Left ventricle myocardium inferior (tissue), 1 donor: Measurements from ENCODE around the gene NRP1. TPM values are rescaled to one million over a fixed set of nuclear protein-coding genes. Genes with fewer than 3 reads are reported as not detected.
"Not testable (repeated sequence)": the region's sequence is repeated elsewhere in the genome, so short reads cannot be mapped to it uniquely, and the experiment has no call there.

ENCODE experiments used
- DNase-seq: peaks from one replicate; pipeline ENCODE4 v3.0.0-alpha.2; 2020
- H3K27ac ChIP-seq: fragments of 200-600 bp; replicated peaks from 2 replicates; pipeline ENCODE4 v1.8.0; 2021
- H3K27me3 ChIP-seq: fragments of 200-600 bp; 2 replicates; pipeline ENCODE4 v1.8.0; 2021; ENCODE audit warnings: low read depth
- H3K36me3 ChIP-seq: fragments of 200-600 bp; 2 replicates; pipeline ENCODE4 v1.8.0; 2021
- H3K4me1 ChIP-seq: fragments of 200-600 bp; 2 replicates; pipeline ENCODE4 v1.8.0; 2021
- H3K4me3 ChIP-seq: fragments of 200-600 bp; 2 replicates; pipeline ENCODE4 v1.8.0; 2021; ENCODE audit warnings: mild to moderate bottlenecking, moderate library complexity
- H3K9me3 ChIP-seq: fragments of 200-600 bp; replicated peaks from 2 replicates; pipeline ENCODE4 v1.8.0; 2021
- CTCF ChIP-seq: fragments of 200-600 bp; IDR thresholded peaks from 2 replicates; pipeline ENCODE4 v1.8.0; 2021; ENCODE audit warnings: antibody characterized with exemption, mild to moderate bottlenecking, borderline replicate concordance
- intact Hi-C: fragments of 100-400 bp; cut with micrococcal nuclease; formaldehyde crosslinking; loops from one replicate; pipeline ENCODE4 v1.11.0; 2022
- total RNA-seq: library from RNA; stranded (reverse); fragmentation: NEBNext Ultra II Directional; extraction: Animal tissue kit (Norgen Biotek cat#: 25700); gene quantifications from one replicate; pipeline ENCODE4 v1.2.1, GENCODE V29; 2021
- donor health status: DM: no; HTN: yes; CAD: no; lungs with severe emphysema.

NRP1 gene
- total RNA-seq, 1 donor from 2014 or later, result 168 TPM

DNA sequence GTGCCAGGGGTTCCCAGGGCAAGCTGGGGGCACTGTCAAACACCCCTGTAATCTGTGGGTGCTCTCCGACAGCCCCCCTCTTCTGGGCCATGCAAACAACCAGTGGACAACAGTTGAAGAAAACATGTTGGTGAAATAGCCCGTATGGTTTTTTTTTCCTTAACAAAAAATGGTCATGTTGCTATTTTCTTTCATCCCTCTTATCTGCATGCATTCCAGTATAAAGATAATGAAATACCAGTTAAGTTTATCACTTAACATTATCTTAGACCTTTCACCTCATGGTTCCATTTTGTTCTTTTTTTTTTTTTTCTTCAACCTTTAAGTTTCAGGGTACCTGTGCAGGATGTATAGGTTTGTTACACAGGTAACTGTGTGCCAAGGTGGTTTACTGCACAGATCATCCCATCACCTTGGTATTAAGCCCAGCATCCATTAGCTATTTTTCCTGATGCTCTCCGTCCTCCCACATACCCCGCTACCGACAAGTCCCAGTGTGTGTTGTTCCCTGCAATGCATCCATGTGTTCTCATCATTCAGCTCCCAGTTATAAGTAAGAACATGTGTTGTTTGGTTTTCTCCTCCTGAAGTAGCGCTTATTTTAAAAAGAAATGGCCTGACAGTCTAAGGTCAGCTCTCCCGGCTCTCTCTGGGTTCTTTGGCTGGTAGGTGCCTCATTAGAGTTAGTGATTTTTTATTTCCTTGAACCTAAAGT is 110.1 kb downstream of the NRP1 start:
- peak overlapping the region; percentile 53 for H3K27ac ChIP-seq
- peaks cover 76% of the 10 kb centered on the region for H3K4me1 ChIP-seq
- H3K27me3 ChIP-seq, result no peaks in the 10 kb centered on the region
- no peak for TF ChIP-seq CTCF
- H3K36me3 ChIP-seq, result peaks cover 83% of the 10 kb centered on the region
- H3K9me3 ChIP-seq, result no peaks in the 10 kb centered on the region
- intact Hi-C loops, result no loop called here
- H3K4me3 ChIP-seq, result no peak overlapping the region
- DNase-seq, result no peak

DNA sequence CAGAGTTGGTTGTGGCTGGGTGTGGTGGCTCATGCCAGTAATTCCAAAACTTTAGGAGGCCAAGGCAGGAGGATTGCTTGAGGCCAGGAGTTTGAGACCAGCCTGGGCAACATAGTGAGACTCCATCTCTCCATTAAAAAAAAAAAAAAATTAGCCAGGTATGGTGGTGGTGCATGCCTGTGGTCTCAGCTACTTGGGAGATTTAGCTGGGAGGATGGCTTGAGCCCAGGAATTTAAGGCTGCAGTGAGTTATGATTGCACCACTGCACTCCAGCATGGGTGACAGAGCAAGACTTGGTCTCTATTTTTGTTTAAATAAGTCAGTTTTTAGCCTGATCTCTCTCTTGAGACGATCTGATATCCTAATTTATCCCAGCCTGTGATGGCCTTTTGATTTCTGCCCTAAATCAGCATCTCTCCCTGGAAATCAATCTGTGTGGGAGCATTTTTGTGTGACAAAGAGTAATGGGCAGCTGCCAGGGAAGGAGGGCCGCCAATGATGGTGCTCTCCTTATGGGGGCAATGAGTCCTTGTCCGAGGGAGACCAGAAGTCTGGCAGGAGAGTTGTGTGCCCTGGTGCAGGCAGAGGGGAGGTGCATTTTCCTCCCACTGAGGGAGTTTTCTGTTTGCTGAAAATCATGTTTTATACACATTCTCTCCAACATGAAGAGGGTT is 111.0 kb downstream of the NRP1 start:
- Histone ChIP-seq H3K27ac (peak overlapping the region; percentile 53), H3K36me3 (peaks cover 92% of the 10 kb centered on the region)
- DNase-seq, result no peak

DNA sequence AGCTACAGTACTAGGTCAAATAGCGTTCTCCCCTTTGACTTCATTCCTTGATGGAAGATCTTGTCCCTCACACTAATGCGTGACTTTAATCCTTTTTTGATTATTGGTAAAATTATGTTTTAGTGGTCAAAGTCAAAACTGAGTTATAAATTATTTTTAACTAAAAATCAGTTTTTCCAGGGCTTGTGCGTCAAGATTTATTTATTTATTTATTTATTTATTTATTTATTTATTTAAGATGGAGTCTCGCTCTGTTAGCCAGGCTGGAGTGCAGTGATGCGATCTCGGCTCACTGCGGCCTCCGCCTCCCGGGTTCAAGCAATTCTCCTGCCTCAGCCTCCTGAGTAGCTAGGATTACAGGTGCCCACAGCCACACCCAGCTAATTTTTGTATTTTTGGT is 112.2 kb downstream of the NRP1 start:
- DNase-seq, H3K4me3 ChIP-seq, H3K27me3 ChIP-seq, intact Hi-C loops, H3K9me3 ChIP-seq: not testable (repeated sequence)
- Histone ChIP-seq H3K27ac (peak overlapping the region; percentile 53), H3K36me3 (peaks cover 94% of the 10 kb centered on the region), H3K4me1 (peaks cover 76% of the 10 kb centered on the region)

More for the DNA sequence above, 111.0 kb downstream of the NRP1 start:
- no peaks in the 10 kb centered on the region for H3K27me3 ChIP-seq
- no peaks in the 10 kb centered on the region for H3K9me3 ChIP-seq
- no peak overlapping the region for H3K4me3 ChIP-seq
- intact Hi-C loops, result no loop called here
- TF ChIP-seq CTCF, result no peak
- peaks cover 76% of the 10 kb centered on the region for H3K4me1 ChIP-seq

GRCh38 chr10:33217854-33218253 is 116.6 kb downstream of the NRP1 start:
- intact Hi-C loops, result no loop called here
- no peak for DNase-seq
- Histone ChIP-seq H3K27me3 (no peaks in the 10 kb centered on the region), H3K27ac (peak overlapping the region; percentile 76), H3K36me3 (peaks cover 97% of the 10 kb centered on the region), H3K4me3 (no peak overlapping the region), H3K4me1 (peaks cover 90% of the 10 kb centered on the region), H3K9me3 (no peaks in the 10 kb centered on the region)
- no peak for TF ChIP-seq CTCF

DNA sequence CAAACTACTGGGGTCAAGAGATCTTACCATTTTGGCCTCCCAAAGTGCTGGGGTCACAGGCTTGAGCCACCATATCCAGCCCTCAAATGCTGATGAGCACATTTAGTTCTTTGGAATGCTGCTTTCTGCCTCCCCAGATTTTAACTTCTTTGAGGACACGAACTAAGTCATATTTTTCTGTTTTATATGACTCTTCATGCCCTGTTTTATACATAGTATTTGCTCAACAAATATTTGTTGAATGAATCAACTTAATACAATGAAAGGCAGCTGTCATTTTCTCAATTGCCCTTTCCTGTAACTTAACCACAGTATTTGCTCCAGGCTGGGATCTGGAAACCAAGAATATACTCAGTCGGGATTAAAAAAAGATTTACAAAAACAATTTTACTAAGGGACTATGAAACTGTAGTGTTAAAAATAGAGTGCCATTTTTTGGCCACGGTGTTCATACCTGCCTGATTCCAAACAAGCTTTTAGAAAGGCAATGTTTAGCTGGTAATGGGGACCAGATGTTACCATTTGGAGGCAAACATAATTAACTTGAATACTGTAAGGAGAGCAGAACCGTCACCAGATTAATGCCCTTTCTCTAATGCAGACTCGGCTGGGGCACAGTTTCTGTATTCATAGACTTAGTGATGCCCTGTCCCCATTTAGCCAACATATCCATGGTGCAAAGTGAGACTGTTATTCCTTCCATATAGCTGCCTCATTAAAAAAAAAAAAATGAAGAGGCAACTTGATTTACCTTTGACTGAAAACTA is 117.6 kb downstream of the NRP1 start:
- Histone ChIP-seq H3K27ac (peak overlapping the region; percentile 76), H3K4me1 (peaks cover 94% of the 10 kb centered on the region), H3K4me3 (no peak overlapping the region), H3K36me3 (peaks cover 97% of the 10 kb centered on the region), H3K9me3 (no peaks in the 10 kb centered on the region), H3K27me3 (no peaks in the 10 kb centered on the region)
- intact Hi-C loops, result no loop called here
- DNase-seq, result no peak
- no peak for TF ChIP-seq CTCF
